Fibroblast of lung (primary cell): ENCODE results near the gene PDE4D. TPM values are rescaled to one million over a fixed set of nuclear protein-coding genes. Genes with fewer than 3 reads are reported as not detected.

Experiments
- DNase-seq, 2 donors: peaks; one replicate each; pipeline versions ENCODE4 v3.0.0 to v3.0.0-alpha.2; 2010; ENCODE audit warnings: low read depth in 2 of 2
- H2AFZ ChIP-seq: 2 replicates; pipeline ENCODE4 v1.5.1; 2012; ENCODE audit warnings: low read length, control low read depth, inconsistent platforms
- H3K27ac ChIP-seq: 2 replicates; pipeline ENCODE4 v1.5.1; 2011; ENCODE audit warnings: low read length, control low read depth; ENCODE audit not compliant: insufficient read depth
- H3K27me3 ChIP-seq: 2 replicates; pipeline ENCODE4 v1.5.1; 2011; ENCODE audit warnings: mild to moderate bottlenecking, low read length; ENCODE audit not compliant: control insufficient read depth, insufficient read depth
- H3K36me3 ChIP-seq: 2 replicates; pipeline ENCODE4 v1.5.1; 2011; ENCODE audit warnings: low read length; ENCODE audit not compliant: control insufficient read depth, insufficient read depth
- H3K4me1 ChIP-seq: 2 replicates; pipeline ENCODE4 v1.5.1; 2011; ENCODE audit warnings: low read length; ENCODE audit not compliant: control insufficient read depth, insufficient read depth; ENCODE audit errors: extremely low read depth
- H3K4me2 ChIP-seq: 2 replicates; pipeline ENCODE4 v1.5.1; 2011; ENCODE audit warnings: low read length, control low read depth; ENCODE audit not compliant: insufficient read depth; ENCODE audit errors: extremely low read depth
- H3K4me3 ChIP-seq, 4 experiments: fragments of 200-600 bp in 1 of 4; sonication (generic) in 1 of 4; replicated peaks in 1 of 4; 2 replicates each; pipeline ENCODE4 v1.5.1; 2011 to 2016; ENCODE audit warnings: low read length in 4 of 4, low read depth in 3 of 4, mild to moderate bottlenecking in 3 of 4, control low read depth in 2 of 4, inconsistent platforms in 1 of 4, mixed read lengths in 1 of 4; ENCODE audit not compliant: insufficient read depth in 1 of 4; ENCODE audit errors: control extremely low read depth in 1 of 4
- H3K79me2 ChIP-seq: 2 replicates; pipeline ENCODE4 v1.5.1; 2012; ENCODE audit warnings: mild to moderate bottlenecking, low read length, inconsistent platforms; ENCODE audit not compliant: control insufficient read depth, insufficient read depth
- H3K9ac ChIP-seq: 2 replicates; pipeline ENCODE4 v1.5.1; 2011; ENCODE audit warnings: mild to moderate bottlenecking, low read length, control low read depth; ENCODE audit not compliant: insufficient read depth
- H3K9me3 ChIP-seq: 2 replicates; pipeline ENCODE4 v1.5.1; 2012; ENCODE audit warnings: low read depth, low read length; ENCODE audit not compliant: control insufficient read depth, insufficient read depth
- H4K20me1 ChIP-seq: 2 replicates; pipeline ENCODE4 v1.5.1; 2011; ENCODE audit warnings: low read length; ENCODE audit not compliant: control insufficient read depth, insufficient read depth; ENCODE audit errors: extremely low read depth
- EZH2 ChIP-seq: IDR thresholded peaks from 2 replicates; pipeline ENCODE4 v1.5.1; 2012; ENCODE audit warnings: low read length, control low read depth, mild to moderate bottlenecking; ENCODE audit errors: missing control alignments
- polyA plus RNA-seq, 2 donors: library from polyadenylated mRNA; depleted of rRNA in 1 of 2; stranded (reverse) in 1 of 2; unstranded in 1 of 2; fragments of >200 nt; gene quantifications; 2 replicates each; pipeline ENCODE4 v1.2.1, GENCODE V29; 2011 to 2012; ENCODE audit warnings: missing spikeins in 1 of 2
- total RNA-seq: library from RNA; depleted of rRNA; stranded (reverse); fragments of >200 nt; gene quantifications from 2 replicates; pipeline ENCODE4 v1.2.1, GENCODE V29; 2014
- TF ChIP-seq, protein P1 (sequence below), 2 donors: IDR thresholded peaks in 1 of 2; conservative IDR thresholded peaks in 1 of 2; 1 replicate in 1 of 2; 2 replicates in 1 of 2; pipeline ENCODE4 v1.5.1; 2011 to 2012; ENCODE audit warnings: low read length in 2 of 2, control low read depth in 1 of 2, inconsistent platforms in 1 of 2, low read depth in 1 of 2, mild to moderate bottlenecking in 1 of 2

PDE4D gene
- total and polyA plus RNA-seq, 2 donors (not counting 1 experiment from before 2014, with no cell fraction given), result 2.1 to 8.3 TPM

DNA sequence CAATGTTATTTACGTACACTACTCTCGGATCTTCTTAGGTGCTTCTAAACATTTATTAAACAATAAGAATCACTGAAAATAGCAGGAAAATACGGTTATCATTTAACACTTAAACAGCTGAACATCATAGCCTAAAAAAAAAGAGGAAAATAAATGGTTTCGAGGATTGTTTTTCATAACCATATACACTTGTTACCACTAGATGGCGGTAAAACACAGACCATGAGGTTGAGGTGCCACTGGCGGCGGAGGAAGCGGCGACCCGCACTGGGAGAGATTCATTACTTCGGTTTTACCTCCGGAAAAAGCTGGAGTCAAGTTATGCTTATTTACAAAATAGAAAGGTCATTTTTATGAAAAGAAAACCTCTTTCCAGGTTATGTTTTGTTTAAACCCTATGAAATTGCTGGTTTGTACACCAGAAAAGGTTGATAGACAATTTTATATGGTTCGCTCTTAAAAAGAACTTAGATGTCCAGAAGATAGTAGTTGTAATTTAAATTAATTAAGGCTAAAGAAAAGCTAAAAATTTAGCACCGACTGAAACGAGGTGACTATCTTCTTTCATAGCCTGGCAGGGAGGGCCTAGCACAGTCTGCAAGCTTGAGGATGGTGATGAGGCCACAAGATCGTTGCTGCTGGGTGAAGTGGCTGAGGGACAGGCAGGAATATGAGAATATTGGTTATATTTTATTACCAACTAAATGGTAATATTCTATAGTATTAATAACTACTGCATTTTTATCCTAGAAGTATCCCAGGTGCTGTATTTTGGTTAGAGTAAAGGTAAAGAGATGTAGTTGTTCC lies 704.9 kb downstream of the PDE4D start:
- H3K9me3 ChIP-seq, result no peaks in the 10 kb centered on the region
- no peaks in the 10 kb centered on the region for H4K20me1 ChIP-seq
- no peak overlapping the region for H3K9ac ChIP-seq
- H2AFZ ChIP-seq, result peak overlapping the region; percentile 83
- peak; percentile 63 to 81 for DNase-seq
- no peaks in the 10 kb centered on the region for H3K36me3 ChIP-seq
- H3K4me1 ChIP-seq, result no peaks in the 10 kb centered on the region
- H3K27me3 ChIP-seq, result no peaks in the 10 kb centered on the region
- no peak for TF ChIP-seq EZH2
- TF ChIP-seq, protein P1, sequence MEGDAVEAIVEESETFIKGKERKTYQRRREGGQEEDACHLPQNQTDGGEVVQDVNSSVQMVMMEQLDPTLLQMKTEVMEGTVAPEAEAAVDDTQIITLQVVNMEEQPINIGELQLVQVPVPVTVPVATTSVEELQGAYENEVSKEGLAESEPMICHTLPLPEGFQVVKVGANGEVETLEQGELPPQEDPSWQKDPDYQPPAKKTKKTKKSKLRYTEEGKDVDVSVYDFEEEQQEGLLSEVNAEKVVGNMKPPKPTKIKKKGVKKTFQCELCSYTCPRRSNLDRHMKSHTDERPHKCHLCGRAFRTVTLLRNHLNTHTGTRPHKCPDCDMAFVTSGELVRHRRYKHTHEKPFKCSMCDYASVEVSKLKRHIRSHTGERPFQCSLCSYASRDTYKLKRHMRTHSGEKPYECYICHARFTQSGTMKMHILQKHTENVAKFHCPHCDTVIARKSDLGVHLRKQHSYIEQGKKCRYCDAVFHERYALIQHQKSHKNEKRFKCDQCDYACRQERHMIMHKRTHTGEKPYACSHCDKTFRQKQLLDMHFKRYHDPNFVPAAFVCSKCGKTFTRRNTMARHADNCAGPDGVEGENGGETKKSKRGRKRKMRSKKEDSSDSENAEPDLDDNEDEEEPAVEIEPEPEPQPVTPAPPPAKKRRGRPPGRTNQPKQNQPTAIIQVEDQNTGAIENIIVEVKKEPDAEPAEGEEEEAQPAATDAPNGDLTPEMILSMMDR (conservative IDR thresholded peaks at IDR 0.05 in 1 of 2, IDR thresholded peaks at IDR 0.05 in 1 of 2; ENCODE audit: low read depth in 1 of 2, low read length in 2 of 2), result peak; percentile 57 to 65
- no peak overlapping the region for H3K27ac ChIP-seq
- peak overlapping the region; percentile 79 for H3K4me2 ChIP-seq
- H3K79me2 ChIP-seq, result no peaks in the 10 kb centered on the region
- H3K4me3 ChIP-seq, result peak overlapping the region; percentile 10 to 48 (median 31)

DNA sequence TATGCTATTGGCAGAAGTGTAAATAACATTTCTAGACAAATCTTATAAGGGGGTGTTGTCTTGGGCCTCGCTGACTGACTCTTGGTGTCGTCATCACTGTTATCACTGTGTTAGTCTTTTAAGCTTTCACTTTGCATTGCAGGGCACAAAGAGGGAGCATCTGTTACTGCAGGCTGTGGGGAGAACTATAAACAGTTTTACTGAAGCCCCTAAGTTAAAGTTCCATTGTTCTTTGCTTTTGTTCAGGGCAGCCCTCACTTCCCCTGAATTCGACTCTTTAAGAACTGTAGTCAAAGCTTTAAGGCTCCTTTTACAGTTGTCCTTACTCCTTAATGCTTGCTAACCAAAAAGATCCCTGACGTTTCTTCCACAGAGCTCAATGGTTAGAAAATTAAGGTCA lies 705.7 kb downstream of the PDE4D start:
- Histone ChIP-seq H3K79me2 (no peaks in the 10 kb centered on the region), H4K20me1 (no peaks in the 10 kb centered on the region), H3K4me1 (no peaks in the 10 kb centered on the region), H3K4me2 (peak overlapping the region; percentile 79), H3K9ac (no peak overlapping the region), H3K27me3 (no peaks in the 10 kb centered on the region), H2AFZ (peak overlapping the region; percentile 83), H3K4me3 (peak overlapping the region; percentile 10 to 48 (median 31)), H3K9me3 (no peaks in the 10 kb centered on the region), H3K36me3 (no peaks in the 10 kb centered on the region), H3K27ac (peak overlapping the region; percentile 16)
- DNase-seq, result peak; percentile 33 to 73
- TF ChIP-seq, protein P1 (conservative IDR thresholded peaks at IDR 0.05 in 1 of 2, IDR thresholded peaks at IDR 0.05 in 1 of 2; ENCODE audit: low read depth in 1 of 2, low read length in 2 of 2), result no peak
- TF ChIP-seq EZH2, result no peak

DNA sequence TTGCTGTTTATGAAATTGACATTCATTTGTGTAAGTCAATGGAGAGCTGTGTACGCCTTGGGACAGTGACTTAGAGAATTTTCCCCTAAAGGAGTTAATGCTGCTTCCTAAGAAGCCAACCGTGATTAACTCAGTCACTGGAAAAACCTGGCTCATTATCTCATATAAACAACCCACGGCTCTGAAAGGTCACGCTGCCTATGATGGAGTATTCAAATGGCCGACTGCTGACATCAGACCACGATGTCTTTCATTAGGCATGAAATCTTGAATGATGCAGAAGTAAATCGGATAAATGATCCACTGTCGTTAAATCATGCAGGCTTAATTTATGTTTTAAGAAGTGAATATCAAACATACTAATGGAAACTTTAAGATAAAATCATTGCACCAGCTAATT lies 706.9 kb downstream of the PDE4D start:
- H4K20me1 ChIP-seq, result no peaks in the 10 kb centered on the region
- DNase-seq, result peak in 1 of 2 donors; percentile 67
- H3K36me3 ChIP-seq, result no peaks in the 10 kb centered on the region
- H3K9ac ChIP-seq, result no peak overlapping the region
- no peaks in the 10 kb centered on the region for H3K9me3 ChIP-seq
- H3K27ac ChIP-seq, result no peak overlapping the region
- H3K4me1 ChIP-seq, result no peaks in the 10 kb centered on the region
- TF ChIP-seq, protein P1 (conservative IDR thresholded peaks at IDR 0.05 in 1 of 2, IDR thresholded peaks at IDR 0.05 in 1 of 2; ENCODE audit: low read depth in 1 of 2, low read length in 2 of 2), result no peak
- no peak for TF ChIP-seq EZH2
- H2AFZ ChIP-seq, result no peak overlapping the region
- no peak overlapping the region for H3K4me2 ChIP-seq
- no peak overlapping the region for H3K4me3 ChIP-seq
- no peaks in the 10 kb centered on the region for H3K79me2 ChIP-seq
- H3K27me3 ChIP-seq, result no peaks in the 10 kb centered on the region
